Stimulated activated CD8-positive, alpha-beta memory T cell treated with anti-CD3 and anti-CD28 coated beads, Interleukin-7, amount 100 ng/mL, for 24 hours (primary cell): ENCODE measurements around the gene CUZD1.
"Not testable (repeated sequence)": the region's sequence is repeated elsewhere in the genome, so short reads cannot be mapped to it uniquely, and the experiment has no call there.

Source experiments
- DNase-seq: peaks from one replicate; pipeline ENCODE4 v3.0.0-alpha.2; 2020; ENCODE audit warnings: low read depth

Gene CUZD1

GRCh38 chr10:122845783-122846332 is at the start of gene CUZD1:
Gene CUZD1 (minus strand): TSS chr10:122845857. CDS start chr10:122845843, 14 bp downstream.
- no peak for DNase-seq

- DNase-seq, result no peak
These were observed 48.7 kb upstream of the CUZD1 start for GRCh38 chr10:122894261-122894944.

DNA sequence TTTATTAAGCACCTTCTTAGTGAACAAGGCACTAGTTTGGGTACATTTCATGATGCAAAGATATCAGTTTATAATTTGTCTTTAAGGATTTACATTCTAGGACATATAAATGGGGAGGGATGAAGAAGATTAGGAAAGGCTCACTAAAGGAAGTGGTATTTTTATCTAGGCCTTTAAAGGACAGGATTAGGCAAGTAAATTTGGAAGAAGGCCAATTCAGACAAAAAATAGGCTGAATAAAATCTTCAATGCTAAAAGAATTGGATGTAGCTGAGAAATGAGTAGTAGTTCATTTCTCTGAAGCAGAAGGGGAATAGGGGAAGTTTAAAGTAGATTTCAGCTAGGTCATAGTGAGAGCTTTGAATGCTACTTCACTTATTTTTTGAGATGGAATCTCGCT is 38.5 kb upstream of the CUZD1 start:
- DNase-seq, result no peak

GRCh38 chr10:122882766-122883165 is 37.1 kb upstream of the CUZD1 start:
- DNase-seq, result no peak

DNA sequence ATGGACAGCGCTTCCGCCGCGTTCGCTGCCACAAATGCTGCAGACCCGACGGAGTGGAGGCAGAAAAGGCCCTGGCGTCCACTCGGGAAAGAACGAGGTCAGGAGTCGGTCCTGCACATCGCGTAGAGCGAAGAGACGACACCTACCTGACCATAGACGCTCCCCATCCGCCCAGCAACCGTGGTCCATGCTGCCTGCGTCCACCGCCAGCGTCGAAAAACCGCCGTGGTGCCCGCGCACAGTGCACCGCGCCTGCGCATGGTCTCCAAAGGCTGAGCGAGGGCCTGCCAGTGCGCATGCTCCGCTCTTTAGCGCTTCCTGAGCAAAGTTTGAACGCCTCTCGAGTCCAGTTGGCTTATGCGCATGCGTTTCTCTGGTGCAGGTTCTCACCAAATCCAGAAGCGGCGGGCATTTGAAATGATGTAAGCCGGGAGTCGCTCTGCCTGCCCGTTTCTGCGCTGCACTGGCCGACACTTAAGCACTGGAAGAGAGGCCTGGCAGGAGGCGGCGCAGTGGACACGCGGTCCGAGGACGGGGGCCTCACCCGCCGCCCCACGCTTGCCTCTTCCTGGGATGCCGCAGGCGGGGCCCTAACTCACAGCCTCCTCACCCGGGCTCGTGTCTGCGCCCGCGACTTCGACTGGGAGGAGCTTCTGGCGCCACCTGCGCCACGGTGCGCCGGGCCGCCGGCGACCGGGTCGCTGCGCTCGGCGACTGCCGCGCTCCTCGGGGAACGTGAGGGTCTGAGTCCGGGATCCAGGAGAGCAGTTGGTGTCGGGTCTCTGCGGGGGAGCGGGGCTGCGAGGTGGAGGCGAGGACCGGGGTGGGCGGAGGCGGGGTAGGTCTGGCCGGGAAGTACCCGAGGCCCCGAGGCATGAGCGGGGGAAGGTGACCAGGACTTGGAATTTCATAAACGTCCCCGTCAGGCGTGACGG is 33.9 kb upstream of the CUZD1 start, which contains the start of gene FAM24B:
FAM24B (minus strand) TSS at position 243 of the 935 bp plus-strand sequence. CDS start 29,066 bp downstream, outside the sequence.
- DNase-seq, result peak; percentile 92

DNA sequence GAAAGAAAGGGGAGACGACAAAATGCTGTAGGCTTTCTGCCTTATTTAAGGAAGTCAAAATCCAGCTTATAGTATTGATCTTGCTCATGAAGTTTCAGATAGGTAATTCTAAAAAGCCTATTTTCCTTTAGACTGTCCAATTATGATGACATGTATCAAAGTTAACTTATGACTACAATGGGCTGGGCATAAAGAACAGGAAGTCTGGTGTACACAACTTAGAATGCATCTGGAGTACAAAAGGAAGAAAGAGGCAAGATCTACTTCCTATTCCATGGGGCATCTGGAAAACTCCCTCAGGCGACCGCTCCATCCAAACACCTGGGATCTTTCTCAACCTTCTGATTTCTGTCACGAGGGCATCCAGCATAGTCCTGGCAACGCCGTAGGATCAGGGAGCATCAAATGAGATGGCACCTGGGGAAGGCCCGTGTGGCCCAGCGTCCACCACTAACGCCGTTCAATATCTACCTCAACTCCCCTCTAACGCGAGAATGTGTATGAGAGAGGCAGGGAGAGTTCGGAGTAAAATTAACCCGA is 33.2 kb upstream of the CUZD1 start:
- no peak for DNase-seq

DNA sequence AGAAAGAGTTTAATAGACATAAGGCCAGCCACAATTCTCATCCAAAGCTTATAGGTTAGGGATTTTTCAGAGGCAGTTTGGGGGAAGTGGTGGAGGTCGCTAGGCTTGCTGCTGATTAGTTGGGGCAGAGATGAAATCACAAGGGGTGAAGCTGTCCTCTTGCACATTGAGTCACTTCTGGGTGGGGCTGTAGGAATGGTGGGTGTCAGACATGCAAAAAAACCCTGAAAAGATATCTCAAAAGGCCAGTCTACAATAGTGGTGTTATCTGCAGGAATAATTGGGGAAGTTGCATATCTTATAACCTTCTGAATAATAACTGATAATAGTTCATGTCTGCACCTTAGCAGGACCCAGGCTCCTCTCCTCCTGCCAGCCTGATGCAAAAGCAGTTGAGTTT is 31.6 kb upstream of the CUZD1 start:
- no peak for DNase-seq

DNA sequence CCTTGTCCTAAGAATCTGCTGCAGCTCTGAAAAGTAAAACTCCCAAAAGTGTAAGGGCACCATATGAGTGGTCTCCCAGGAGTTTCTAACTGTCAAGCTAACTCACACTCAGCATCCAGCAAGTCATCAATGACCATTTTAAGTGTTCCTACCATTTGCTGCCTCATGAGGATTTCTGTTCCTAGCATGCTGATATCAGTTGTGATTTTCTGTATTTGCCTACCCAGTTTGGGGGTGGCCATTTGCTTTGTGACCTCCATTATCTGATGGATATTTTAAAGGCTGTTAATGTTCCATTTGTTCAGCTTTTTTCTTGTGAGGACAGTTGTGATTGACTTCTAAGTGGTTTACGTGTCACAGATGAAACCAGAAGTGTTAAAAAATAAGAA is 30.8 kb upstream of the CUZD1 start:
- no peak for DNase-seq

DNA sequence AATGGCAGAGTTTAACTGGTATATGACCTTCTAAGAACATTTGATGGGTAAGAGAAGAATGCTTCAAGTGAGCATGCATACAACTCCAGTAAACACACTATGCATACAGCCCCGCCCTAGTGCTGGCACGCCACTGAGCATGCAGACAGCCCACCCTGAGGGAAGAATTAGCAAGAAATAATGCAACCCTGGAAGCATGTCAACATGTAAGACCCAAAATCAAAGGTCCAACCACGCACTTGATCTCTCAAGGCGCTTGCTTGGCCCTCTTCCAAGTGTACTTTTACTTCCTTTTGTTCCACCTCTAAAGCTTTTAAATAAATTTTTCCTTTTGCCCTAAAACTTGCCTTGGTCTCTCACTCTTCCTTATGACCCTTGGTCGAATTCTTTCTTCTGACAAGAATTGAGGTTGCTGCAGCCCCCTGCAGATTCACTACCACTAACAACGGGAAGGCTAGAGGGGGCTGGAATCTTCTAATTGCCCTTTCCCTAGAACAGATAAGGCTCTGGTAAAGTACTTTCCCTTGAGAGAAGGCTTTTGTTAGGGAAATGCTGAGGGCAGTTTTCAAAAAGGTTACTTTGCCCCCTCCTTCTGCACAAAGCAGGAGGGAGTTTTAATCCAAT is 30.3 kb upstream of the CUZD1 start:
- no peak for DNase-seq

DNA sequence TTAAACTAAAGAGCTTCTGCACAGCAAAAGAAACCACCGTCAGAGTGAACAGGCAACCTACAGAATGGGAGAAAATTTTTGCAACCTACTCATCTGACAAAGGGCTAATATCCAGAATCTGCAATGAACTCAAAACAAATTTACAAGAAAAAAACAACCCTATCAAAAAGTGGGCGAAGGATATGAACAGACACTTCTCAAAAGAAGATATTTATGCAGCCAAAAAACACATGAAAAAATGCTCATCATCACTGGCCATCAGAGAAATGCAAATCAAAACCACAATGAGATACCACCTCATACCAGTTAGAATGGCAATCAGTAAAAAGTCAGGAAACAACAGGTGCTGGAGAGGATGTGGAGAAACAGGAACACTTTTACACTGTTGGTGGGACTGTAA is 26.3 kb upstream of the CUZD1 start:
- not testable (repeated sequence) for DNase-seq

DNA sequence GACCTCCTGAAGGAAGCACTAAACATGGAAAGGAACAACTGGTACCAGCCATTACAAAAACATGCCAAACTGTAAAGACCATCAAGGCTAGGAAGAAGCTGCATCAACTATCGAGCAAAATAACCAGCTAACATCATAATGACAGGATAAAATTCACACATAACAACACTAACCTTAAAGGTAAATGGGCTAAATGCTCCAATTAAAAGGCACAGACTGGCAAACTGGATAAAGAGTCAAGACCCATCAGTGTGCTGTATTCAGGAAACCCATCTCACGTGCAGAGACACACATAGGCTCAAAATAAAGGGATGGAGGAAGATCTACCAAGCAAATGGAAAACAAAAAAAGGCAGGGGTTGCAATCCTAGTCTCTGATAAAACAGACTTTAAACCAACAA is 23.1 kb upstream of the CUZD1 start:
- DNase-seq, result not testable (repeated sequence)

GRCh38 chr10:122866757-122867482 is 21.3 kb upstream of the CUZD1 start:
- not testable (repeated sequence) for DNase-seq

- no peak for DNase-seq
These were observed 19.2 kb upstream of the CUZD1 start for GRCh38 chr10:122864901-122865300.

GRCh38 chr10:122864194-122864592 is 18.5 kb upstream of the CUZD1 start:
- DNase-seq, result no peak

GRCh38 chr10:122863216-122864193 is 17.8 kb upstream of the CUZD1 start:
- DNase-seq, result no peak

DNA sequence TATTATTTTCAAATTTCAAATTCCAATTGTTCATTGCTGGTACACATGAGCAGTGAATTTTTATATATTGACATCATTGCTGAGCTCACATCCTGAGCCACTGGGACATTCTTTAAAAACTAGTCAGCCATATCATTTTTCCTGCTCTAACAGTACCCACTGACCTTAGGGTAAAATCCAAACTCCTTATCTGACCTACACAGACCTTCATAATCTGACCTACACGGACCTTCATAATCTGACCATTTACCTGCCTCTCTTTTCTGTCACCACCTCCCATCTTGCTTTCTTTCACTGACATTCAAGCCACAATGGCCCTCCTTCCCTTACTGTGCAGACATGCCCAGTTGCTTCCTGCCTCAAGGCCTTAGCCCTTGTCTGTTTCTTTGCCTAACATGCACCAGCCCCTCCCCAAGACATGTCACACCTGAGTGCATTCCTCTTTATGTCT is 16.1 kb upstream of the CUZD1 start:
- DNase-seq, result no peak

- DNase-seq, result no peak
These were observed 13.9 kb upstream of the CUZD1 start for GRCh38 chr10:122859527-122859926.

DNA sequence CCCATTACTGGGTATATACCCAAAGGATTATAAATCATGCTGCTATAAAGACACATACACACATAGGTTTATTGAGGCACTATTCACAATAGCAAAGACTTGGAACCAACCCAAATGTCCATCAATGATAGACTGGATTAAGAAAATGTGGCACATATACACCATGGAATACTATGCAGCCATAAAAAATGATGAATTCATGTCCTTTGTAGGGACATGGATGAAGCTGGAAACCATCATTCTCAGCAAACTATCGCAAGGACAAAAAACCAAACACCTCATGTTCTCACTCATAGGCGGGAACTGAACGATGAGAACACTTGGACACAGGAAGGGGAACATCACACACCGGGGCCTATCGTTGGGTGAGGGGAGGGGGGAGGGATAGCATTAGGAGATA is 12.4 kb upstream of the CUZD1 start:
- not testable (repeated sequence) for DNase-seq

DNA sequence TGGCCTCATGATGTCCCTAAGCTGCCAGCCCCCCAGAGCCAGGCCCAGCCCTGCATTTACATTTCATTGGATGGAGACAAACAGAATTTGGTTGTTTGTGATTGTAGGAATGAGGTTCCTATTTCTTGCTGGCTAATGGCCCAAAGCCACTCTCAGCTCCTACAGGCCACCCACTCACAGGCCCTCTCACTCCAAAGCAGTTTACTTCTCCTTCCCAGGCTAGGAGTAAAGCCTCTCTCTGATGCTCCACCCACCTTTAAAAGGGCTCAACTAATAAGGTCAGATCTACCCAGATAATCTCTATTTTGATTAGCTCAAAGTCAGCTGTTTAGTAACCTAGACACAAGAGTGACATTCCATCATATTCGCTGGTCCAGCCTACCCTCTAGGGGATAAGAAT is 11.2 kb upstream of the CUZD1 start:
- DNase-seq, result no peak

- DNase-seq, result no peak
These were observed 10.1 kb upstream of the CUZD1 start for GRCh38 chr10:122855745-122856144.
